GM18517 (cell line): ENCODE measurements around the gene RNF13.
"Not testable (repeated sequence)": the region's sequence is repeated elsewhere in the genome, so short reads cannot be mapped to it uniquely, and the experiment has no call there.

Experiments
- ATAC-seq: cut with Tn5 transposase; IDR thresholded peaks from one replicate; pipeline ENCODE4 v1.9.1; 2021; ENCODE audit warnings: mild to moderate bottlenecking, moderate library complexity; ENCODE audit not compliant: unreplicated experiment

The RNF13 gene

DNA sequence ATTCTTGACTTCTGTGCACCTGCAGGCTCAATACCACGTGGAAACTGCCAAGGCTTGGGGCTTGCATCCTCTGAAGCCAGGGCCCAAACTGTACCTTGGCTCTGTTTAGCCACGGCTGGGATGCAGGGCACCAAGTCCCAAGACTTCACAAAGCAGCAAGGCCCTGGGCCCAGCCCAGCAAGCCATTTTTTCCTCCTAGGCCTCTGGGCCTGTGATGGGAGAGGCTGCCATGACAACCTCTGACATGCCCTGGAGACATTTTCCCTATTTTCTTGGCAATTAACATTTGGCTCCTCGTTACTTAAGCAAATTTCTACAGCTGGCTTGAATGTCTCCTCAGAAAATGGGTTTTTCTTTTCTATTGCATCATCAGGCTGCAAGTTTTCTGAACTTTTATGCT, 25.5 kb downstream of the RNF13 start:
- ATAC-seq: not testable (repeated sequence)

DNA sequence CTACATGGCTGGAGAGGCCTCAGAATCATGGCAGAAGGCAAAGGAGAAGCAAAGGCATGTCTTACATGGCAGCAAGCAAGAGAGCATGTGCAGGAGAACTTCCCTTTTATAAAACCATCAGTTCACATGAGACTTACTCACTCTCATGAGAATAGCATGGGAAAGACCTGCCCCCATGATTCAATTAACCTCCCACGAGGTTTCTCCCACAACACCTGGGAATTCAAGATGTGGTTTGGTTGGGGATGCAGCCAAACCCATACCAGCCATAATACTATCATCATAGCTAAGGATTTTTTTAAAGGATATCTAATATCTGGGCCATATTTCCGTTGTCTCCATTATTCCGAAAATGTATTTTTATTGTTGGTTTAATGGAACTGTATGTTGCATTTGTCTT, 26.5 kb downstream of the RNF13 start:
- not testable (repeated sequence) for ATAC-seq

GRCh38 chr3:149839896-149840295, 26.9 kb downstream of the RNF13 start:
- no peak for ATAC-seq

- ATAC-seq: no peak
Observed at GRCh38 chr3:149843502-149843901, 30.5 kb downstream of the RNF13 start.

GRCh38 chr3:149844091-149844490, 31.1 kb downstream of the RNF13 start:
- no peak for ATAC-seq

DNA sequence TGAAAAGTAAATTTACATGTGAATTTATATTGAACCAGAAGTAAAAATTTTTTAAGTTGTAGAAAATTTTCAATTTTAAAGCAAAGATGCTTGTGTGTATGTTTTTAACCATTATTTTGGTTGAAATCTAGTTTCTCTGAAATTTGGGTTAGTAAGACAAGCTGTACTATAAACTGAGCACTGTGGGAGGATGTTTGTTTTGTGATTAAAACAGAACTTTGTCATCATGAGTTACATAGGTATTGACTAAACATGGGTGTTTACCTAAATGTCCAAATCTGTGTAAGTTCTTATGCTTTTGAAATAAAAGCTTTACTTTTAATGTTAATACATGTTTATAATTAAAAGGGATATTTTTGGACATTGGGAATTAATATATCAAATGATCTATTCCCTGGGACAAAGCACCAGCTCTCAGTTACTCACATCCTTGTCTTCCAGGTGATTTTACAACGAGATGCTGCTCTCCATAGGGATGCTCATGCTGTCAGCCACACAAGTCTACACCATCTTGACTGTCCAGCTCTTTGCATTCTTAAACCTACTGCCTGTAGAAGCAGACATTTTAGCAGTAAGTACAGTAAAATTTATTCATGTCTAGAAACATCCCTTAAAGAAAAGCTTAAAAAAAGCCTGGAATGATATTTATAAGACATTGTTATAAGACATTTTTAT, 32.7 kb downstream of the RNF13 start:
- no peak for ATAC-seq

- no peak for ATAC-seq
Observed at GRCh38 chr3:149848238-149848637, 35.2 kb downstream of the RNF13 start.

- no peak for ATAC-seq
Observed at GRCh38 chr3:149848688-149849087, 35.7 kb downstream of the RNF13 start.

DNA sequence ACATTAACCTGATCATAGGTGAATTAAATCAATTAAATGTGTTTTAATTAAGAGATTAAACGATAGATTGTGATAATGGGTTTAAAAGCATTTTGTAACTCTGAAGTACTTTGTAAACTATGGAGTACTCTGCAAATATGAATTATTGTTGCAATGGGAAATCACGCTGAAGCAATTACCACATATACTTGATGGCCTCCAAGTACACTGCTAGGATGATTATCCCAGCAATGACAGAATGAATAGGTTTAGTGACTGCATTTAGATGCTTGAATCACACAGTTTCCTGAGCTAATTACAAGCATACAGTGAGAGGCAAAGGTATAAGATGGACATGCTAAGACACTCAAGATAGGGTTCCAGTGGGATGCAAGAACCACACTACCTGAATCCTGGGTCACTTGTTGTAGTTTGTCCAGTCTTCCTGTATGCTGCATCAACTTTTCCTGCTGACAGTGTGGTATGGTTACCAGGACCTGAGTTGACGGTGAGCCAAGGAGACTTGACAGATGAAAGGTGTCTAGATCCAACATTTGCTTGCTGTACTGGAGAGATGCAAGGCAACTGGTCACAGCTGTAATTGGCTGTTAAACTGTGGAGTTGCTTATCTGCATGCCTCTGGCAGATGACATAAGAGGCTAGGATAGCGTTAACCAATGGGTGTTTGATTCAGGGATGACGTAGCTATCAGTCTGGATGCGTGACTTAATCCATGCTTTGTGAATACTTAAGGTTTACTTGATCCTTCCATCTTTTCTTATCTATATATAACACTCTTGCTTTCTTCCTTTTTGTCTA, 38.0 kb downstream of the RNF13 start:
- no peak for ATAC-seq

- ATAC-seq: no peak
Observed at GRCh38 chr3:149858911-149859310, 45.9 kb downstream of the RNF13 start.

DNA sequence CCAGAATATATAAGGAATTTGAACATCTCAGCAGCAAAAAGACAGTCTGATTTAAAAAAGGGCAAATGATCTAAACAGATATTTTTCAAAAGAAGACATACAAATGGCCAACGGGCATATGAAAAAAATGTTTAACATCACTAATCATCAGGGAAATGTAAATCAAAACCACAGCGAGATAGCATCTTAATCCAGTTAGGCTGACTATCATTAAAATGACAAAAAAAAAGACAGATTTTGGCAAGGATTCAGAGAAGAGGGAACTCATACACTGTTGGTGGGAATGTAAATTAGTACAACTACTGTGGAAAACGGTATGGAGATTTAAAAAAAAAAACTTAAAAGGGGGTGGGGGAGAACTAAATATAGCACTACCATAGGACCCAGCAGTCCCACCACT, 47.9 kb downstream of the RNF13 start:
- no peak for ATAC-seq

- ATAC-seq: no peak
Observed at GRCh38 chr3:149867563-149867962, 54.5 kb downstream of the RNF13 start.

GRCh38 chr3:149871855-149872254, 58.8 kb downstream of the RNF13 start:
- no peak for ATAC-seq

GRCh38 chr3:149872589-149872988, 59.6 kb downstream of the RNF13 start:
- no peak for ATAC-seq

GRCh38 chr3:149877668-149878067, 64.7 kb downstream of the RNF13 start:
- no peak for ATAC-seq

DNA sequence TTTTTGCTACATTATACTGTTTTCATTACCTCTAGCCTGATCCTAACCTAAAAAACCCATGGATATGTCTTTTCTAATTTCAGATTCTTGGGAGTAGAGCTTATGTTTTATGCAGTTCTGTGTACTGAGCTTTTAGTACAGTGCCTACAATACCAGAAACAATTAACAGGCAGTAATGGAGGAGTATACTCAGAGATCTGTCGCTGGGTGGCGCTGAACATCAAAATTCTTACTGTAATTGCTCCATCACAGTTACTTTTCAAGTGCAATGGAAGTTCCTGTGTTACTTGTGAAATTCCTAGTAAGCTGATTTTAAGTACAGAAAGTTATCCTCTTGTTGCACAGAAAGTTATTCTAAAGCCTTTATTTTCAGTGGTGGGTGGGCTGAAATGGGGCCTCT, 66.9 kb downstream of the RNF13 start:
- ATAC-seq: peak; percentile 73

- no peak for ATAC-seq
Observed at GRCh38 chr3:149881879-149882278, 68.9 kb downstream of the RNF13 start.

DNA sequence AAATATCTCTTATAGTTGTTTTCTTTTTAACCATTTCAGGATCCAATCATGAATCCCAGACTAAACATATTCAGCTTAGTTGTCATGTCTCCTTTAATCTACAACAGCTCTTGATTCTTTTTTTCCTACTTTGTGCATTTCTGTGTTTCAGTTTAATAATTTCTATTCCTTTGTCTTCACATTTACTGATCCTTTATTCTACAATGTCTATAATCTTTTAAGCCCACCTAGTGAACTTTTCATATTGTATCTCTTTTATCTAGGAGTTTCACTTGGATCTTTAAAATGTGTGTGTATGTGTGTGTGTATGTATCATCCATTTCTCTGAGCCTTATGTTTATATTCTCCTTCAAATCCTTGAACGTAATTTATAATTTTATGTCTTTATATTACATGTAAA, 70.1 kb downstream of the RNF13 start:
- ATAC-seq: no peak

DNA sequence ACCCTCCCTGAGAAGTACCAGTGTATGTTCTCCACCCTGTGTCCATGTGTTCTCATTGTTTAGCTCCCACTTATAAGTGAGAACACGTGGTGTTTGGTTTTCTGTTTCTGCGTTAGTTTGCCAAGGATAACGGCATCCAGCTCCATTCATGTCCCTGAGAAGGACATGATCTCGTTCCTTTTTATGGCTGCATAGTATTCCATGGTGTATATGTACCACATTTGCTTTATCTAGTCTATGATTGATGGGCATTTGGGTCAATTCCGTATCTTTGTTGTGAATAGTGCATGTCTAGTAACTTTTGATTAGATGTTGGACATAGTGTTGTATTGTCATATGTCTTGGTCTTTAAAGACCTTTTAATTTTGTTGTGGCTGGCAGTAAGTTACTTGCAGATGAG, 70.8 kb downstream of the RNF13 start:
- not testable (repeated sequence) for ATAC-seq

- ATAC-seq: not testable (repeated sequence)
Observed at GRCh38 chr3:149884848-149885247, 71.8 kb downstream of the RNF13 start.

DNA sequence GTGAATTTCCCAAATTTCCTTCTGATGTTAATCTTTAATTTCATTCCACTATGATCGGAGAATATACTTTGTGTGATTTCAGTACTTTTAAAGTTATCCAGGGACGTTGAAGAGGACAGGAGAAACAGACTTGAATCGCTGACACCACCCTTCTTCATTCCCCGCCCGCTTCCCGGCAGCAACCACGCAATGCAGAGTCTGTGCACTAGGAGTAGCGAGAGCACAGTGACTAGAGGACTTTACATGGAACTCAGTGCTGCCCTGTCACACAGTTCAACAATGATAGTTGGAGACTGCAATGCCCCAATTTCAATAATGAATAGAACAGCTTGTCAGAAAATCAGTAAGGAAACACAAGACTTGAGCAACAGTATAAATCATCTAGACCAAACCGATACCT, 73.9 kb downstream of the RNF13 start:
- no peak for ATAC-seq

DNA sequence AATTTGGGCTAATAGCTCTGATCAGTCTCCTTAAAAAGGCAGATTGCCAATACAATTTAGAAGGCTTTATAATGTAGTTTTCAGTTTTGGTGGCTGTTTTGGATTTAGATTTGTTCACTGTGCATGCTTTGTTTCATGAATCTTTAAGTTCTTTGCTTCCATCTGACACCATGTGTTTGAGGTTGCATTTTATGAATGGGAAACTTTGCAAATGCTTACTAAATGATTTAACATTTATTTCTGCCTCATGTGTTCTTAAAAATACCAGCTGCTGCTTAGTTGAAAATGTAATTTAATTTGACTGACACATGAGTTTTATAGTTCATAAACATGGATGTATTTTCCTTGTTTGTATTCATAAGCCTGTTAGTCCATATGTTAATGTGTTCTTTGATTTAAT, 78.6 kb downstream of the RNF13 start:
- no peak for ATAC-seq
